HG02870 (cell line): ENCODE results near the gene MOB1A.
"Not testable (repeated sequence)": the region's sequence is repeated elsewhere in the genome, so short reads cannot be mapped to it uniquely, and the experiment has no call there.

Experiments used
- ATAC-seq: cut with Tn5 transposase; IDR thresholded peaks from one replicate; pipeline ENCODE4 v1.9.1; 2021; ENCODE audit warnings: mild to moderate bottlenecking, moderate library complexity; ENCODE audit not compliant: unreplicated experiment

The MOB1A gene

GRCh38 chr2:74149570-74150319 is 28.9 kb downstream of the MOB1A start:
- no peak for ATAC-seq

GRCh38 chr2:74149247-74149525 is 29.5 kb downstream of the MOB1A start:
- no peak for ATAC-seq

- ATAC-seq, result no peak
These were observed 30.0 kb downstream of the MOB1A start for GRCh38 chr2:74148457-74149246.

GRCh38 chr2:74147727-74148456 is 30.8 kb downstream of the MOB1A start, which contains the start of gene BOLA3:
BOLA3 (minus strand) TSS chr2:74147912; CDS start chr2:74147874, 38 bp downstream.
- ATAC-seq, result peak; percentile 80

- peak; percentile 30 for ATAC-seq
These were observed 31.6 kb downstream of the MOB1A start for GRCh38 chr2:74146929-74147726.

GRCh38 chr2:74142340-74142739 is 36.3 kb downstream of the MOB1A start:
- no peak for ATAC-seq

GRCh38 chr2:74138600-74139323 is 39.9 kb downstream of the MOB1A start:
- no peak for ATAC-seq

GRCh38 chr2:74137651-74138599 is 40.8 kb downstream of the MOB1A start:
- ATAC-seq, result no peak

GRCh38 chr2:74131901-74132300 is 46.8 kb downstream of the MOB1A start:
- no peak for ATAC-seq

GRCh38 chr2:74130211-74130995 is 48.3 kb downstream of the MOB1A start:
- no peak for ATAC-seq

- no peak for ATAC-seq
These were observed 50.5 kb downstream of the MOB1A start for GRCh38 chr2:74128206-74128605.

GRCh38 chr2:74123955-74124354 is 54.7 kb downstream of the MOB1A start:
- ATAC-seq, result not testable (repeated sequence)

- ATAC-seq, result not testable (repeated sequence)
These were observed 56.8 kb downstream of the MOB1A start for GRCh38 chr2:74121846-74122245.

GRCh38 chr2:74119912-74120825 is 58.5 kb downstream of the MOB1A start:
- ATAC-seq, result peak; percentile 92

GRCh38 chr2:74119339-74119738 is 59.3 kb downstream of the MOB1A start:
- no peak for ATAC-seq

GRCh38 chr2:74111380-74111779 is 67.3 kb downstream of the MOB1A start:
- ATAC-seq, result no peak

- no peak for ATAC-seq
These were observed 68.1 kb downstream of the MOB1A start for GRCh38 chr2:74110537-74110936.
